Measurements from ENCODE around the gene RYR1.
"Not testable (repeated sequence)": the region's sequence is repeated elsewhere in the genome, so short reads cannot be mapped to it uniquely, and the experiment has no call there.

RYR1 gene

DNA sequence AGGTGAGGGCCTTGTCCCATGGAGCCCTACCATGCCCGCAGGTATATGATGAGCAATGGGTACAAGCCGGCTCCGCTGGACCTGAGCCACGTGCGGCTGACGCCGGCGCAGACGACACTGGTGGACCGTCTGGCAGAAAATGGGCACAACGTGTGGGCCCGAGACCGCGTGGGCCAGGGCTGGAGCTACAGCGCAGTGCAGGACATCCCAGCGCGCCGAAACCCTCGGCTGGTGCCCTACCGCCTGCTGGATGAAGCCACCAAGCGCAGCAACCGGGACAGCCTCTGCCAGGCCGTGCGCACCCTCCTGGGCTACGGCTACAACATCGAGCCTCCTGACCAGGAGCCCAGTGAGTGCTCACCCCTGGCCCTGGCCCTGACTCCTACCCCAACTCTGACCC is 32.6 kb downstream of the RYR1 start:
- H3K9me3 ChIP-seq, result no peaks in the 10 kb centered on the region; the same call in 1 of the 2 replicates
- peaks cover 8% of the 10 kb centered on the region for H3K27me3 ChIP-seq
- no peak for DNase-seq
- H3K4me1 ChIP-seq, result no peaks in the 10 kb centered on the region
- TF ChIP-seq, protein P1, sequence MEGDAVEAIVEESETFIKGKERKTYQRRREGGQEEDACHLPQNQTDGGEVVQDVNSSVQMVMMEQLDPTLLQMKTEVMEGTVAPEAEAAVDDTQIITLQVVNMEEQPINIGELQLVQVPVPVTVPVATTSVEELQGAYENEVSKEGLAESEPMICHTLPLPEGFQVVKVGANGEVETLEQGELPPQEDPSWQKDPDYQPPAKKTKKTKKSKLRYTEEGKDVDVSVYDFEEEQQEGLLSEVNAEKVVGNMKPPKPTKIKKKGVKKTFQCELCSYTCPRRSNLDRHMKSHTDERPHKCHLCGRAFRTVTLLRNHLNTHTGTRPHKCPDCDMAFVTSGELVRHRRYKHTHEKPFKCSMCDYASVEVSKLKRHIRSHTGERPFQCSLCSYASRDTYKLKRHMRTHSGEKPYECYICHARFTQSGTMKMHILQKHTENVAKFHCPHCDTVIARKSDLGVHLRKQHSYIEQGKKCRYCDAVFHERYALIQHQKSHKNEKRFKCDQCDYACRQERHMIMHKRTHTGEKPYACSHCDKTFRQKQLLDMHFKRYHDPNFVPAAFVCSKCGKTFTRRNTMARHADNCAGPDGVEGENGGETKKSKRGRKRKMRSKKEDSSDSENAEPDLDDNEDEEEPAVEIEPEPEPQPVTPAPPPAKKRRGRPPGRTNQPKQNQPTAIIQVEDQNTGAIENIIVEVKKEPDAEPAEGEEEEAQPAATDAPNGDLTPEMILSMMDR (IDR thresholded peaks at IDR 0.05; ENCODE audit: low read depth, low read length), result no peak
- no peak overlapping the region for H3K4me3 ChIP-seq (ENCODE audit: low read depth, low read length)
- no peaks in the 10 kb centered on the region for H3K36me3 ChIP-seq

DNA sequence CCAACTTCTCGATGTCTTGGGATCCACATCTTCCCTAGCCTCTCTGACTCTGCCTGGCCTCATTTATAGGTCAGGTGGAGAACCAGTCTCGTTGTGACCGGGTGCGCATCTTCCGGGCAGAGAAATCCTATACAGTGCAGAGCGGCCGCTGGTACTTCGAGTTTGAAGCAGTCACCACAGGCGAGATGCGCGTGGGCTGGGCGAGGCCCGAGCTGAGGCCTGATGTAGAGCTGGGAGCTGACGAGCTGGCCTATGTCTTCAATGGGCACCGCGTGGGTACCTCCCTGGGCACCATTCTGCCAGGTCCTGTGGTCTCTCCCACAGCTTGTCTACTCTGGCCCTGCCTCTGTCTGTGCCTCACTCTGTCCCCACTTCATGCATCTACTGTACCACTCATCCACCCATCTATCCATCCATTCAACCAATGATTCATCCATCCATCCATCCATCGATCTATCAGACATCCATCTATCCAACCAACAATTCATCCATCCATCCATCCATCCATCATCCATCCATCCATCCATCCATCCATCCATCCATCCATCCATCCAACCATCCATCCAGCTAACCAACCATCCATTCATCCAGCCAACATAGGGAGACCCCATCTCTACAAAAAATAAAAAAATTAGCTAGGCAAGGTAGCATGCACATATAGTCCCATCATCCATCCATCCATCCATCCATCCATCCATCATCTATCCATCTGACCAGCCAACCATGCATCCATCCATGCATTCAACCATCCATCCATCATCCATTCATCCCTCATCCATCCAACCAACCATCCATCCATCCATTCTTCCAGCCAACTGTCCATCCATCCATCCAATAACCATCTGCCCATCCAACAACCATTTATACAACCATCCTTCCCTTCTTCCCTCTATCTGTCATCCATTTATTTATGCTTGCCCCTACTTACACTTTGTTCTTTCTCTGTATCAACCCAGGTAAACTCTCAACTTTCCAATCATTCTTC is 34.3 kb downstream of the RYR1 start:
- TF ChIP-seq, protein P1 (IDR thresholded peaks at IDR 0.05; ENCODE audit: low read depth, low read length), result no peak
- H3K4me3 ChIP-seq (ENCODE audit: low read depth, low read length), result no peak overlapping the region
- H3K36me3 ChIP-seq, result no peaks in the 10 kb centered on the region
- H3K27me3 ChIP-seq, result peaks cover 20% of the 10 kb centered on the region
- no peak for DNase-seq
- no peaks in the 10 kb centered on the region; the same call in 1 of the 2 replicates for H3K9me3 ChIP-seq
- no peaks in the 10 kb centered on the region for H3K4me1 ChIP-seq

DNA sequence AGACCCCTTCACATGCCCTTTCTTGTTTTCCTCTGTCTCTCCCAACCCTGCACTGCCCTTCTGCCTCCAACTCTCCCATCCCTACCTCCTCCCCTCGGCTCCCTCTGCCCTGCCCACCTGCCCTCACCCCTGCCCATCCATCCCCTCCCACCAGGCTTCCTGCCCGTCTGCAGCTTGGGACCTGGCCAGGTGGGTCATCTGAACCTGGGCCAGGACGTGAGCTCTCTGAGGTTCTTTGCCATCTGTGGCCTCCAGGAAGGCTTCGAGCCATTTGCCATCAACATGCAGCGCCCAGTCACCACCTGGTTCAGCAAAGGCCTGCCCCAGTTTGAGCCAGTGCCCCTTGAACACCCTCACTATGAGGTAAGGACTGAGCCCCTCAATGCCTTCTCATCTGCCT is 35.7 kb downstream of the RYR1 start:
- H3K4me1 ChIP-seq, result no peaks in the 10 kb centered on the region
- TF ChIP-seq, protein P1 (IDR thresholded peaks at IDR 0.05; ENCODE audit: low read depth, low read length), result no peak
- no peak for DNase-seq
- no peaks in the 10 kb centered on the region for H3K36me3 ChIP-seq
- H3K4me3 ChIP-seq (ENCODE audit: low read depth, low read length), result no peak overlapping the region
- no peaks in the 10 kb centered on the region for H3K9me3 ChIP-seq
- H3K27me3 ChIP-seq, result peaks cover 20% of the 10 kb centered on the region

DNA sequence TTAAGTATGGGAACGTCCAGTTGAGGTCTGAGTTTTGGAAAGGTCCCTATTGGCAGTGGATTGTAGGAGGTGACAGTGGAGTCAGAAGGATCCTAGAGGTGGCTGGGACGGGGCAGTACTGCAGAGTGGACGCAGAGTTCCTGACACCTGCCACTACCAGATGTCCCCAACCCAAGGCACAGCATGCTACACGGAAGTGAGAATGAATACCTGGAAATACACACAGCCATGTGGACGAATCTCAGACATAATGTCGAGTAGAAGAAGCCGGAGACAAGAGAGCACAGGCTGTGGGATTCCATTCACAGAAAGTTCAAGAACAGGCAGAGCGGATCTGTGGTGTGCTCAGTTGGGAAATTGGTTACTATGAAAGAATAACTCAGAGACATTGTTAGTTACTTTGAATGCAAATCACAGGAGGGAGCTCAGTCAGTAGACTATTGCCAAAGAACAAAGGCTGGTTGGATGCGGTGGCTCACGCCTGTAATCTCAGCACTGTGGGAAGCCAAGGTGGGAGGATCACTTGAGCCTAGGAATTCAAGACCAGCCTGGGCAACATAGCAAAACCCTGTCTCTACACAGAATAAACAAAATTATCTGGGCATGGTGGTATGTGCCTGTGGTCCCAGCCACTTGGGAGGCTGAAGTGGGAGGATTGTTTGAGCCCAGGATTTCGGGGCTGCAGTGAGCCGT is 37.4 kb downstream of the RYR1 start:
- TF ChIP-seq, protein P1 (IDR thresholded peaks at IDR 0.05; ENCODE audit: low read depth, low read length), result no peak
- Histone ChIP-seq H3K4me3 (ENCODE audit: low read depth, low read length) (no peak overlapping the region), H3K9me3 (no peaks in the 10 kb centered on the region), H3K27me3 (peaks cover 20% of the 10 kb centered on the region), H3K4me1 (no peaks in the 10 kb centered on the region), H3K36me3 (no peaks in the 10 kb centered on the region)
- DNase-seq, result no peak

DNA sequence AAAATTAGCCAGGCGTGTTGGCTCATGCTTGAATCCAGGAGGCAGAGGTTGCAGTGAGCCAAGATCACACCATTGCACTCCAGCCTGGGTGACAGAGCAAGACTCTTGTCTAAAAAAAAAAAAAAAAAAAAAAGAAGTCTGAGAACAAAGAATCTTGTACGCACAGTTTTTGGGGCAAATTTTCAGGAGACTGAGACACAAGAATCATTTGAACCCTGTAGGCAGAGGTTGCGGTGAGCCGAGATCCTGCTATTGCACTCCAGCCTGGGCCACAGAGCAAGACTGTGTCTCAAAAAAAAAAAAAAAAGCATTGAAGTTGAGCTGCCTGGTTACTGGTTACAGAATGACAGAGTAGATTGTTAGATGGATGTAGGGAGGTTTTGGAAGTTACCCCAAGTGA is 39.2 kb downstream of the RYR1 start:
- H3K4me1 ChIP-seq; H3K9me3 ChIP-seq; H3K36me3 ChIP-seq; DNase-seq; H3K4me3 ChIP-seq (ENCODE audit: low read depth, low read length): not testable (repeated sequence)
- peaks cover 20% of the 10 kb centered on the region for H3K27me3 ChIP-seq

DNA sequence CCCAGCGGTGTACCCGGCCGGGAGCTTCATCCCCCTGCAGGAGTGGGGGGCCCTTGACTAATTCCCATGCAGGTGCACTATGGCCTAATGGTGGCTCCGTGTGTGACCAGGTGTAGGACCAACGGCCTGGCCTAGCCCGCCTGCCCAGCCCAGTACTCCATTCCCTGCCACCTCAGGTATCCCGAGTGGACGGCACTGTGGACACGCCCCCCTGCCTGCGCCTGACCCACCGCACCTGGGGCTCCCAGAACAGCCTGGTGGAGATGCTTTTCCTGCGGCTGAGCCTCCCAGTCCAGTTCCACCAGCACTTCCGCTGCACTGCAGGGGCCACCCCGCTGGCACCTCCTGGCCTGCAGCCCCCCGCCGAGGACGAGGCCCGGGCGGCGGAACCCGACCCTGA is 39.7 kb downstream of the RYR1 start:
- no peaks in the 10 kb centered on the region for H3K36me3 ChIP-seq
- H3K9me3 ChIP-seq, result no peaks in the 10 kb centered on the region
- no peak for DNase-seq
- TF ChIP-seq, protein P1 (IDR thresholded peaks at IDR 0.05; ENCODE audit: low read depth, low read length), result no peak
- H3K4me3 ChIP-seq (ENCODE audit: low read depth, low read length), result no peak overlapping the region
- H3K27me3 ChIP-seq, result peaks cover 20% of the 10 kb centered on the region
- H3K4me1 ChIP-seq, result no peaks in the 10 kb centered on the region
